ENCODE results near the gene ASPHD2.

- TF ChIP-seq JUND (IDR thresholded peaks at IDR 0.05) (no peak), CTCF (IDR thresholded peaks at IDR 0.05) (no peak), POLR2AphosphoS5 (IDR thresholded peaks at IDR 0.05; ENCODE audit: low read depth, low read length) (peak; percentile 77), TEAD4 (IDR thresholded peaks at IDR 0.05; ENCODE audit: borderline replicate concordance, insufficient read depth) (no peak), SIN3A (IDR thresholded peaks at IDR 0.05; ENCODE audit: borderline replicate concordance, low read depth, low read length) (peak; percentile 72; the same call in 1 of the 2 replicates), NFIC (IDR thresholded peaks at IDR 0.05; ENCODE audit: borderline replicate concordance) (no peak)
- TF ChIP-seq, protein P1, sequence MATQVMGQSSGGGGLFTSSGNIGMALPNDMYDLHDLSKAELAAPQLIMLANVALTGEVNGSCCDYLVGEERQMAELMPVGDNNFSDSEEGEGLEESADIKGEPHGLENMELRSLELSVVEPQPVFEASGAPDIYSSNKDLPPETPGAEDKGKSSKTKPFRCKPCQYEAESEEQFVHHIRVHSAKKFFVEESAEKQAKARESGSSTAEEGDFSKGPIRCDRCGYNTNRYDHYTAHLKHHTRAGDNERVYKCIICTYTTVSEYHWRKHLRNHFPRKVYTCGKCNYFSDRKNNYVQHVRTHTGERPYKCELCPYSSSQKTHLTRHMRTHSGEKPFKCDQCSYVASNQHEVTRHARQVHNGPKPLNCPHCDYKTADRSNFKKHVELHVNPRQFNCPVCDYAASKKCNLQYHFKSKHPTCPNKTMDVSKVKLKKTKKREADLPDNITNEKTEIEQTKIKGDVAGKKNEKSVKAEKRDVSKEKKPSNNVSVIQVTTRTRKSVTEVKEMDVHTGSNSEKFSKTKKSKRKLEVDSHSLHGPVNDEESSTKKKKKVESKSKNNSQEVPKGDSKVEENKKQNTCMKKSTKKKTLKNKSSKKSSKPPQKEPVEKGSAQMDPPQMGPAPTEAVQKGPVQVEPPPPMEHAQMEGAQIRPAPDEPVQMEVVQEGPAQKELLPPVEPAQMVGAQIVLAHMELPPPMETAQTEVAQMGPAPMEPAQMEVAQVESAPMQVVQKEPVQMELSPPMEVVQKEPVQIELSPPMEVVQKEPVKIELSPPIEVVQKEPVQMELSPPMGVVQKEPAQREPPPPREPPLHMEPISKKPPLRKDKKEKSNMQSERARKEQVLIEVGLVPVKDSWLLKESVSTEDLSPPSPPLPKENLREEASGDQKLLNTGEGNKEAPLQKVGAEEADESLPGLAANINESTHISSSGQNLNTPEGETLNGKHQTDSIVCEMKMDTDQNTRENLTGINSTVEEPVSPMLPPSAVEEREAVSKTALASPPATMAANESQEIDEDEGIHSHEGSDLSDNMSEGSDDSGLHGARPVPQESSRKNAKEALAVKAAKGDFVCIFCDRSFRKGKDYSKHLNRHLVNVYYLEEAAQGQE (IDR thresholded peaks at IDR 0.05; ENCODE audit: low read depth, low read length) = no peak; the same call in 1 of the 2 replicates
Measured at GRCh38 chr22:26483439-26484359, 54.6 kb downstream of the ASPHD2 start, which contains the start of the genes HPS4 and SRRD.

Data from SK-N-SH (cell line).